ENCODE data around the gene JUND.

The JUND gene

GRCh38 chr19:18291019-18291524, 9.7 kb upstream of the JUND start:
- no peak for DNase-seq
- Histone ChIP-seq H3K4me1 (ENCODE audit: control insufficient read depth, insufficient read depth, low read length, poor library complexity, severe bottlenecking) (peaks cover 51% of the 10 kb centered on the region), H3K27me3 (replicated peaks; ENCODE audit: control insufficient read depth, insufficient read depth, low read length, poor library complexity, severe bottlenecking) (no peaks in the 10 kb centered on the region), H3K9me3 (ENCODE audit: control insufficient read depth, low read length) (no peaks in the 10 kb centered on the region), H3K36me3 (ENCODE audit: control insufficient read depth, insufficient read depth, low read length) (no peaks in the 10 kb centered on the region), H3K27ac (ENCODE audit: insufficient read depth, low read length, poor library complexity, severe bottlenecking) (peak overlapping the region; percentile 92), H3K4me3 (ENCODE audit: insufficient read depth, low read depth, low read length, poor library complexity, severe bottlenecking) (peak overlapping the region; percentile 57)

DNA sequence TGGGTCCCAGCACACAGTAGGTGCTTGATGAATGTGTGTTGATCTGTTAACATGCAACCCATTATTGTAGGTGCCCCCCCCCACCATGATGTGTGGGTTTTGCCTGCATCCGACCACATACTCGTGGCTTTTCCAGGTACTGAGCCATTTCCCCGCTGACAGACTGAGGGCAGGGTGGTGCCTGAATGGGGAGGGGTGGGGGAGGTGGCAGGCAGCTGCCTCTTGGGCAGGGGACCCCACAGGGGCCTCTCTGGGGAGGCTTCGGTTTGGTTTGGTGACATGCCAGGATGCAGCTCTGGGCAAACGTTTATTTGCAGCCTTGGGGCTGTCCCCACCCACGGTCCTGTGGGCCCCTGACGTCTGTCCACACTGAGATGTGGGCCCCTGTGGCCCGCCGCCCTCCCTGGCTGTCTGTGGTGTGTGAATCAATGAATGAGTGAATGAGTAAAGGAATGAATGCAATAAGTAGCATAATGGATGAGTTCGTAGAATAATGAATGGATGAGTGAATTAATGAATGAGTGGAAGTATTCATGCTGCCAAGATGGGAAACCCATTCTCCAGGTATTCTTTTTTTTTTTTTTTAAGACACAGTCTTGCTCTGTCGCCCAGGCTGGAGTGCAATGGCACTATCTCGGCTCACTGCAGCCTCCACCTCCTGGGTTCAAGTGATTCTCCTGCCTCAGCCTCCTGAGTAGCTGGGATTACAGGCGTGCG, 9.0 kb upstream of the JUND start:
- no peak overlapping the region for H3K4me3 ChIP-seq (ENCODE audit: insufficient read depth, low read depth, low read length, poor library complexity, severe bottlenecking)
- no peaks in the 10 kb centered on the region for H3K9me3 ChIP-seq (ENCODE audit: control insufficient read depth, low read length)
- H3K4me1 ChIP-seq (ENCODE audit: control insufficient read depth, insufficient read depth, low read length, poor library complexity, severe bottlenecking): peaks cover 51% of the 10 kb centered on the region
- peak; percentile 80 to 89 (median 87) for DNase-seq
- no peaks in the 10 kb centered on the region for H3K36me3 ChIP-seq (ENCODE audit: control insufficient read depth, insufficient read depth, low read length)
- H3K27ac ChIP-seq (ENCODE audit: insufficient read depth, low read length, poor library complexity, severe bottlenecking): peak overlapping the region; percentile 92
- no peaks in the 10 kb centered on the region for H3K27me3 ChIP-seq (replicated peaks; ENCODE audit: control insufficient read depth, insufficient read depth, low read length, poor library complexity, severe bottlenecking)

GRCh38 chr19:18289471-18290301, 8.3 kb upstream of the JUND start:
- no peak overlapping the region for H3K4me3 ChIP-seq (ENCODE audit: insufficient read depth, low read depth, low read length, poor library complexity, severe bottlenecking)
- H3K36me3 ChIP-seq (ENCODE audit: control insufficient read depth, insufficient read depth, low read length): no peaks in the 10 kb centered on the region
- DNase-seq: no peak
- H3K9me3 ChIP-seq (ENCODE audit: control insufficient read depth, low read length): no peaks in the 10 kb centered on the region
- no peaks in the 10 kb centered on the region for H3K27me3 ChIP-seq (replicated peaks; ENCODE audit: control insufficient read depth, insufficient read depth, low read length, poor library complexity, severe bottlenecking)
- peaks cover 55% of the 10 kb centered on the region for H3K4me1 ChIP-seq (ENCODE audit: control insufficient read depth, insufficient read depth, low read length, poor library complexity, severe bottlenecking)
- peak overlapping the region; percentile 92 for H3K27ac ChIP-seq (ENCODE audit: insufficient read depth, low read length, poor library complexity, severe bottlenecking)

GRCh38 chr19:18287836-18288772, 6.7 kb upstream of the JUND start:
- H3K4me1 ChIP-seq (ENCODE audit: control insufficient read depth, insufficient read depth, low read length, poor library complexity, severe bottlenecking): peaks cover 42% of the 10 kb centered on the region
- H3K27ac ChIP-seq (ENCODE audit: insufficient read depth, low read length, poor library complexity, severe bottlenecking): no peak overlapping the region

DNA sequence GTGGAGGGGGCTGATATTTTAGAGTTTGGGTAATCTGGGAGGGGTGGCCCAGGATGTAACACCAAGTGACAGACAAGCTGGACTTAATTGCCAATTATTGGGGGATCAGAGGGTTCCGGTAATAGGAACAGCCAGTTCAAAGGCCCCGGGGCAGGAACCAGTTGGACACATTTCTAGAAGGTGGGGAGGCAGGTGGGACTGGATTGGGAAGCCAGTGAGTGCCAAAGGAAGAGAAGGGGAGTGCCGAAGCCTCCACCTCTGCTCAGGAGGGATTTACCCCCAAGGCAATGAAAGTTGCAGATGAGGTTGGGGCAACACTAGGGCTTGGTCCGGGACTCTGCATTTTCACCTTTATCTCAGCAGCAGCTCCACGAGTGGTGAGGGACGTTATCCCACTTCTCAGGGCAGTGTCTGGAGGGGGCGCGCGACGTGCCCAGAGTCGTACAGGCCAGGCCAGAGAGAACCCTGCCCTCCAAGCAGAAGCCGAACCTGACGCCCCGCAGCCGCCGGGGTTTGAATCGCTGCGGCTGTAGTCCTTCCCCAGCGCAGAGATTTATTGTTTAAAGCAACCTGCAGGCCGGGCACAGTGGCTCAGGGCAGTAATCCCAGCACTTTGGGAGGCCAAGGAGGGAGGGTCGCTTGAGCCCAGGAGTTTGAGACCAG, 5.7 kb upstream of the JUND start:
- DNase-seq: no peak
- Histone ChIP-seq H3K27me3 (replicated peaks; ENCODE audit: control insufficient read depth, insufficient read depth, low read length, poor library complexity, severe bottlenecking) (no peaks in the 10 kb centered on the region), H3K36me3 (ENCODE audit: control insufficient read depth, insufficient read depth, low read length) (no peaks in the 10 kb centered on the region), H3K9me3 (ENCODE audit: control insufficient read depth, low read length) (no peaks in the 10 kb centered on the region), H3K4me3 (ENCODE audit: insufficient read depth, low read depth, low read length, poor library complexity, severe bottlenecking) (no peak overlapping the region), H3K4me1 (ENCODE audit: control insufficient read depth, insufficient read depth, low read length, poor library complexity, severe bottlenecking) (peaks cover 41% of the 10 kb centered on the region), H3K27ac (ENCODE audit: insufficient read depth, low read length, poor library complexity, severe bottlenecking) (peak overlapping the region; percentile 18)

More at GRCh38 chr19:18287836-18288772, 6.7 kb upstream of the JUND start:
- H3K27me3 ChIP-seq (replicated peaks; ENCODE audit: control insufficient read depth, insufficient read depth, low read length, poor library complexity, severe bottlenecking): no peaks in the 10 kb centered on the region
- no peaks in the 10 kb centered on the region for H3K9me3 ChIP-seq (ENCODE audit: control insufficient read depth, low read length)
- H3K4me3 ChIP-seq (ENCODE audit: insufficient read depth, low read depth, low read length, poor library complexity, severe bottlenecking): no peak overlapping the region
- no peak for DNase-seq
- H3K36me3 ChIP-seq (ENCODE audit: control insufficient read depth, insufficient read depth, low read length): no peaks in the 10 kb centered on the region

- peak overlapping the region; percentile 7 for H3K4me3 ChIP-seq (ENCODE audit: insufficient read depth, low read depth, low read length, poor library complexity, severe bottlenecking)
- DNase-seq: no peak
- H3K27me3 ChIP-seq (replicated peaks; ENCODE audit: control insufficient read depth, insufficient read depth, low read length, poor library complexity, severe bottlenecking): no peaks in the 10 kb centered on the region
- H3K27ac ChIP-seq (ENCODE audit: insufficient read depth, low read length, poor library complexity, severe bottlenecking): peak overlapping the region; percentile 54
- peaks cover 7% of the 10 kb centered on the region for H3K36me3 ChIP-seq (ENCODE audit: control insufficient read depth, insufficient read depth, low read length)
- peaks cover 23% of the 10 kb centered on the region for H3K4me1 ChIP-seq (ENCODE audit: control insufficient read depth, insufficient read depth, low read length, poor library complexity, severe bottlenecking)
- H3K9me3 ChIP-seq (ENCODE audit: control insufficient read depth, low read length): no peaks in the 10 kb centered on the region
Measured at GRCh38 chr19:18284712-18285360, 3.4 kb upstream of the JUND start.

DNA sequence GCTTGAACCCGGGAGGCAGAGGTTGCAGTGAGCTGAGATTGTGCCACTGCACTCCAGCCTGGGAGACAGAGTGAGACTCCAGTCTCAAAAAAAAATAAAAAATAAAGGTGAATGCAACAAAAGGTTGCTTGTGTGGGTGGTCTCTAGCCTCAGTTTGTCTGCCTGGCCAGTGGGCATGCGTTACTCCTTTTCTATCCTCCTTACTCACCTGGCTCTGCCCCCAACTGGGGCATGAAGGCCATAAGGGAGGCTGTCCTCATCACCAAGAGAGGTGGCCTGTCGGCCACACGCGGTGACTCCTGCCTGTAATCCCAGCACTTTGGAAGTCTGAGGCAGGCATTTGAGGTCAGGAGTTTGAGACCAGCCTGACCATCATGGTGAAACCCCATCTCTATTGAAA, 1.9 kb upstream of the JUND start:
- Histone ChIP-seq H3K36me3 (ENCODE audit: control insufficient read depth, insufficient read depth, low read length) (peaks cover 16% of the 10 kb centered on the region), H3K4me3 (ENCODE audit: insufficient read depth, low read depth, low read length, poor library complexity, severe bottlenecking) (no peak overlapping the region), H3K27me3 (replicated peaks; ENCODE audit: control insufficient read depth, insufficient read depth, low read length, poor library complexity, severe bottlenecking) (no peaks in the 10 kb centered on the region), H3K4me1 (ENCODE audit: control insufficient read depth, insufficient read depth, low read length, poor library complexity, severe bottlenecking) (peaks cover 27% of the 10 kb centered on the region), H3K27ac (ENCODE audit: insufficient read depth, low read length, poor library complexity, severe bottlenecking) (peak overlapping the region; percentile 6), H3K9me3 (ENCODE audit: control insufficient read depth, low read length) (no peaks in the 10 kb centered on the region)
- no peak for DNase-seq

- peaks cover 21% of the 10 kb centered on the region for H3K36me3 ChIP-seq (ENCODE audit: control insufficient read depth, insufficient read depth, low read length)
- H3K4me1 ChIP-seq (ENCODE audit: control insufficient read depth, insufficient read depth, low read length, poor library complexity, severe bottlenecking): peaks cover 32% of the 10 kb centered on the region
- peak overlapping the region; percentile 91 for H3K27ac ChIP-seq (ENCODE audit: insufficient read depth, low read length, poor library complexity, severe bottlenecking)
- H3K4me3 ChIP-seq (ENCODE audit: insufficient read depth, low read depth, low read length, poor library complexity, severe bottlenecking): peak overlapping the region; percentile 41
- H3K9me3 ChIP-seq (ENCODE audit: control insufficient read depth, low read length): no peaks in the 10 kb centered on the region
- DNase-seq: no peak
- H3K27me3 ChIP-seq (replicated peaks; ENCODE audit: control insufficient read depth, insufficient read depth, low read length, poor library complexity, severe bottlenecking): no peaks in the 10 kb centered on the region
Measured at GRCh38 chr19:18282788-18283141, 1.3 kb upstream of the JUND start.

All from effector memory CD4-positive, alpha-beta T cell (primary cell).